ENCODE data around the gene CXCL8. TPM values are rescaled to one million over a fixed set of nuclear protein-coding genes. Genes with fewer than 3 reads are reported as not detected.

Gene CXCL8
- total RNA-seq, 1 experiment from 2014 or later, result 0.82 TPM

- DNase-seq (ENCODE audit: low read depth, low spot score) (no peak), ATAC-seq (no peak)
- H3K9me3 ChIP-seq (ENCODE audit: control insufficient read depth, insufficient read depth, low read depth, low read length), result peaks cover 3% of the 10 kb centered on the region; the same call in 1 of the 2 replicates
- no peaks in the 10 kb centered on the region for H3K27me3 ChIP-seq (ENCODE audit: control insufficient read depth, insufficient read depth, low read length)
- intact Hi-C loops (cut with micrococcal nuclease; ENCODE audit: unreplicated experiment) (no loop called here), in situ Hi-C loops (cut with HindIII; ENCODE audit: low pct_unique_long_range_greater_than_20kb, low sequenced_read_pairs) (no loop called here)
- peaks cover 13% of the 10 kb centered on the region; the same call in 1 of the 2 replicates for H3K4me1 ChIP-seq (ENCODE audit: control insufficient read depth, insufficient read depth, low read length)
- CTCF ChIA-PET, result no interaction called here
- POLR2A ChIA-PET, result no interaction called here
- TF ChIP-seq SIN3A (IDR thresholded peaks at IDR 0.05; ENCODE audit: borderline replicate concordance, insufficient read depth, low read depth, low read length) (no peak), POLR2AphosphoS5 (IDR thresholded peaks at IDR 0.05; ENCODE audit: low read depth, low read length) (no peak), CTCF (IDR thresholded peaks at IDR 0.05) (no peak), TCF7L2 (IDR thresholded peaks at IDR 0.05; ENCODE audit: low read depth, low read length) (no peak), REST (IDR thresholded peaks at IDR 0.05; ENCODE audit: insufficient read depth in 1 of 2, low read depth in 2 of 2, low read length in 1 of 2) (no peak)
- peak overlapping the region; percentile 34; the same call in 1 of the 2 replicates for H3K27ac ChIP-seq (ENCODE audit: low read length)
- H3K4me3 ChIP-seq (ENCODE audit: low read depth in 2 of 2, low read length in 2 of 2), result no peak overlapping the region
- BruUV-seq (replicated peaks), result no TSS peak
- H3K36me3 ChIP-seq (ENCODE audit: control insufficient read depth, insufficient read depth, low read length), result no peaks in the 10 kb centered on the region; the same call in 1 of the 2 replicates
Measured at GRCh38 chr4:73741750-73742489, 1.6 kb downstream of the CXCL8 start.

- no peaks in the 10 kb centered on the region for H3K27me3 ChIP-seq (ENCODE audit: control insufficient read depth, insufficient read depth, low read length)
- BruUV-seq (replicated peaks), result no TSS peak
- no peak for TF ChIP-seq CTCF (IDR thresholded peaks at IDR 0.05)
- TF ChIP-seq TCF7L2 (IDR thresholded peaks at IDR 0.05; ENCODE audit: low read depth, low read length), result no peak
- TF ChIP-seq POLR2AphosphoS5 (IDR thresholded peaks at IDR 0.05; ENCODE audit: low read depth, low read length), result no peak
- TF ChIP-seq SIN3A (IDR thresholded peaks at IDR 0.05; ENCODE audit: borderline replicate concordance, insufficient read depth, low read depth, low read length), result no peak
- TF ChIP-seq REST (IDR thresholded peaks at IDR 0.05; ENCODE audit: insufficient read depth in 1 of 2, low read depth in 2 of 2, low read length in 1 of 2), result no peak
- peaks cover 13% of the 10 kb centered on the region; the same call in 1 of the 2 replicates for H3K4me1 ChIP-seq (ENCODE audit: control insufficient read depth, insufficient read depth, low read length)
- intact Hi-C loops (cut with micrococcal nuclease; ENCODE audit: unreplicated experiment), result no loop called here
- ChIA-PET POLR2A (no interaction called here), CTCF (no interaction called here)
- H3K27ac ChIP-seq (ENCODE audit: low read length), result peak overlapping the region; percentile 34; the same call in 1 of the 2 replicates
- H3K9me3 ChIP-seq (ENCODE audit: control insufficient read depth, insufficient read depth, low read depth, low read length), result peaks cover 3% of the 10 kb centered on the region; the same call in 1 of the 2 replicates
- H3K36me3 ChIP-seq (ENCODE audit: control insufficient read depth, insufficient read depth, low read length), result no peaks in the 10 kb centered on the region; the same call in 1 of the 2 replicates
- no peak for DNase-seq (ENCODE audit: low read depth, low spot score)
- in situ Hi-C loops (cut with HindIII; ENCODE audit: low pct_unique_long_range_greater_than_20kb, low sequenced_read_pairs), result no loop called here
- ATAC-seq, result no peak
- H3K4me3 ChIP-seq (ENCODE audit: low read depth in 2 of 2, low read length in 2 of 2), result no peak overlapping the region
Measured at GRCh38 chr4:73742490-73743160, 2.3 kb downstream of the CXCL8 start.

Data from Panc1 (cell line).